Measurements from ENCODE around the gene PGBD1. TPM values are rescaled to one million over a fixed set of nuclear protein-coding genes. Genes with fewer than 3 reads are reported as not detected.

Gene PGBD1
- total and polyA plus RNA-seq, 2 donors (not counting 1 experiment from before 2014, with no cell fraction given): 0.55 to 2.4 TPM

GRCh38 chr6:28240471-28240870 lies 40.9 kb upstream of the PGBD1 start:
- Histone ChIP-seq H3K79me2 (ENCODE audit: control insufficient read depth, insufficient read depth, low read length) (no peaks in the 10 kb centered on the region), H3K36me3 (replicated peaks in 1 of 2; ENCODE audit: control extremely low read depth in 1 of 2, control insufficient read depth in 1 of 2, extremely low read depth in 1 of 2, insufficient read depth in 2 of 2, low read length in 1 of 2) (peaks cover 0 to 13% of the 10 kb centered on the region in 2 experiments), H3K27me3 (replicated peaks in 1 of 4; ENCODE audit: control extremely low read depth in 1 of 4, control insufficient read depth in 3 of 4, insufficient read depth in 4 of 4, low read length in 3 of 4) (no peaks in the 10 kb centered on the region), H3K4me1 (ENCODE audit: control insufficient read depth in 2 of 2, insufficient read depth in 2 of 2, low read length in 2 of 2) (no peaks in the 10 kb centered on the region), H2AFZ (ENCODE audit: insufficient read depth, low read depth, low read length, poor library complexity, severe bottlenecking) (no peak overlapping the region), H3K9ac (ENCODE audit: low read length) (no peak overlapping the region), H3K9me3 (ENCODE audit: control extremely low read depth in 1 of 3, control insufficient read depth in 2 of 3, insufficient read depth in 1 of 3, low read length in 2 of 3) (no peaks in the 10 kb centered on the region), H3K4me2 (replicated peaks; ENCODE audit: low read depth, low read length, poor library complexity, severe bottlenecking) (no peak overlapping the region), H3K27ac (ENCODE audit: low read length in 2 of 2) (no peak overlapping the region), H4K20me1 (ENCODE audit: control insufficient read depth, insufficient read depth, low read length, poor library complexity, severe bottlenecking) (no peaks in the 10 kb centered on the region), H3K4me3 (ENCODE audit: control extremely low read depth in 1 of 5, extremely low read depth in 1 of 5, insufficient read depth in 1 of 5, low read depth in 2 of 5, low read length in 4 of 5) (no peak overlapping the region)
- TF ChIP-seq, protein P1, sequence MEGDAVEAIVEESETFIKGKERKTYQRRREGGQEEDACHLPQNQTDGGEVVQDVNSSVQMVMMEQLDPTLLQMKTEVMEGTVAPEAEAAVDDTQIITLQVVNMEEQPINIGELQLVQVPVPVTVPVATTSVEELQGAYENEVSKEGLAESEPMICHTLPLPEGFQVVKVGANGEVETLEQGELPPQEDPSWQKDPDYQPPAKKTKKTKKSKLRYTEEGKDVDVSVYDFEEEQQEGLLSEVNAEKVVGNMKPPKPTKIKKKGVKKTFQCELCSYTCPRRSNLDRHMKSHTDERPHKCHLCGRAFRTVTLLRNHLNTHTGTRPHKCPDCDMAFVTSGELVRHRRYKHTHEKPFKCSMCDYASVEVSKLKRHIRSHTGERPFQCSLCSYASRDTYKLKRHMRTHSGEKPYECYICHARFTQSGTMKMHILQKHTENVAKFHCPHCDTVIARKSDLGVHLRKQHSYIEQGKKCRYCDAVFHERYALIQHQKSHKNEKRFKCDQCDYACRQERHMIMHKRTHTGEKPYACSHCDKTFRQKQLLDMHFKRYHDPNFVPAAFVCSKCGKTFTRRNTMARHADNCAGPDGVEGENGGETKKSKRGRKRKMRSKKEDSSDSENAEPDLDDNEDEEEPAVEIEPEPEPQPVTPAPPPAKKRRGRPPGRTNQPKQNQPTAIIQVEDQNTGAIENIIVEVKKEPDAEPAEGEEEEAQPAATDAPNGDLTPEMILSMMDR (IDR thresholded peaks at IDR 0.05): no peak
- TF ChIP-seq EZH2 (IDR thresholded peaks at IDR 0.05; ENCODE audit: borderline replicate concordance, insufficient read depth, low read depth, low read length, poor library complexity, severe bottlenecking): no peak
- ChIA-PET CTCF (no interaction called here), POLR2A (no interaction called here)
- Mint-ChIP-seq H3K9me3 (ENCODE audit: insufficient read depth) (no peaks in the 10 kb centered on the region), H3K4me1 (no peaks in the 10 kb centered on the region), H3K27me3 (no peaks in the 10 kb centered on the region), H3K4me3 (no peak overlapping the region), H3K27ac (no peak overlapping the region)
- no CpG with 5 or more reads among the region's 1 CpG for whole genome bisulfite sequencing (ENCODE audit: insufficient coverage)
- intact Hi-C loops (cut with micrococcal nuclease): no loop called here
- DNase-seq: no peak
- ATAC-seq (ENCODE audit: low read depth): no peak

DNA sequence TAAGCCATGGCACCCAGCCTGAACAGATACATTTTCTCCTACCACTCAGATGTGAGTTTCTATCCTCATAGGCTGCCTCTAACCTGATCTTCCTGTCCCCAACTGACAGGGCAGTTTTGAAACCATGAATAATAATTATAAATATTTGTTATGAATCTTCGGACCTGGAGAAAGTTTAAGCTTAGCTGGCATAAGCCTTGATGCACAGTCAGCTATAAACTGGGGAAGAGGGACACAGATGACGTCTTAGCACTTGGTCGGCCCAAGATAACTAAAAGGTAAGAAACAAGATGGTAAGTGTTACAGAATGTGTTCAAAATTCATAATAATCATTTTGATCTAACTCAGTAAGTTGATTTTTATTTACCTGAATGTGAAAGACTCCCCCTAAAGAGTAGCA lies 37.4 kb upstream of the PGBD1 start:
- no CpG with 5 or more reads among the region's 3 CpGs for WGBS (ENCODE audit: insufficient coverage)
- Histone ChIP-seq H3K79me2 (ENCODE audit: control insufficient read depth, insufficient read depth, low read length) (no peaks in the 10 kb centered on the region), H3K4me2 (replicated peaks; ENCODE audit: low read depth, low read length, poor library complexity, severe bottlenecking) (no peak overlapping the region), H3K36me3 (replicated peaks in 1 of 2; ENCODE audit: control extremely low read depth in 1 of 2, control insufficient read depth in 1 of 2, extremely low read depth in 1 of 2, insufficient read depth in 2 of 2, low read length in 1 of 2) (peaks cover 1 to 31% of the 10 kb centered on the region in 2 experiments), H3K27me3 (replicated peaks in 1 of 4; ENCODE audit: control extremely low read depth in 1 of 4, control insufficient read depth in 3 of 4, insufficient read depth in 4 of 4, low read length in 3 of 4) (no peaks in the 10 kb centered on the region), H3K9me3 (ENCODE audit: control extremely low read depth in 1 of 3, control insufficient read depth in 2 of 3, insufficient read depth in 1 of 3, low read length in 2 of 3) (no peaks in the 10 kb centered on the region), H3K4me3 (ENCODE audit: control extremely low read depth in 1 of 5, extremely low read depth in 1 of 5, insufficient read depth in 1 of 5, low read depth in 2 of 5, low read length in 4 of 5) (no peak overlapping the region), H3K9ac (ENCODE audit: low read length) (no peak overlapping the region), H3K27ac (ENCODE audit: low read length in 2 of 2) (no peak overlapping the region), H3K4me1 (ENCODE audit: control insufficient read depth in 2 of 2, insufficient read depth in 2 of 2, low read length in 2 of 2) (no peaks in the 10 kb centered on the region), H2AFZ (ENCODE audit: insufficient read depth, low read depth, low read length, poor library complexity, severe bottlenecking) (no peak overlapping the region), H4K20me1 (ENCODE audit: control insufficient read depth, insufficient read depth, low read length, poor library complexity, severe bottlenecking) (no peaks in the 10 kb centered on the region)
- H3K27ac Mint-ChIP-seq: no peak overlapping the region
- TF ChIP-seq, protein P1 (IDR thresholded peaks at IDR 0.05): no peak
- peaks cover 5% of the 10 kb centered on the region for H3K4me1 Mint-ChIP-seq
- no peaks in the 10 kb centered on the region for H3K27me3 Mint-ChIP-seq
- ChIA-PET CTCF (no interaction called here), POLR2A (no interaction called here)
- DNase-seq (no peak), ATAC-seq (ENCODE audit: low read depth) (no peak)
- no peaks in the 10 kb centered on the region for H3K9me3 Mint-ChIP-seq (ENCODE audit: insufficient read depth)
- intact Hi-C loops (cut with micrococcal nuclease): no loop called here
- no peak overlapping the region for H3K4me3 Mint-ChIP-seq

Measured in B cell (primary cell).